Fibroblast of lung (primary cell): ENCODE measurements around the gene SBNO1. TPM values are rescaled to one million over a fixed set of nuclear protein-coding genes. Genes with fewer than 3 reads are reported as not detected.

ENCODE experiments used
- DNase-seq, 2 donors: peaks; one replicate each; pipeline versions ENCODE4 v3.0.0 to v3.0.0-alpha.2; 2010; ENCODE audit warnings: low read depth in 2 of 2
- H2AFZ ChIP-seq: 2 replicates; pipeline ENCODE4 v1.5.1; 2012; ENCODE audit warnings: low read length, control low read depth, inconsistent platforms
- H3K27ac ChIP-seq: 2 replicates; pipeline ENCODE4 v1.5.1; 2011; ENCODE audit warnings: low read length, control low read depth; ENCODE audit not compliant: insufficient read depth
- H3K27me3 ChIP-seq: 2 replicates; pipeline ENCODE4 v1.5.1; 2011; ENCODE audit warnings: mild to moderate bottlenecking, low read length; ENCODE audit not compliant: control insufficient read depth, insufficient read depth
- H3K36me3 ChIP-seq: 2 replicates; pipeline ENCODE4 v1.5.1; 2011; ENCODE audit warnings: low read length; ENCODE audit not compliant: control insufficient read depth, insufficient read depth
- H3K4me1 ChIP-seq: 2 replicates; pipeline ENCODE4 v1.5.1; 2011; ENCODE audit warnings: low read length; ENCODE audit not compliant: control insufficient read depth, insufficient read depth; ENCODE audit errors: extremely low read depth
- H3K4me2 ChIP-seq: 2 replicates; pipeline ENCODE4 v1.5.1; 2011; ENCODE audit warnings: low read length, control low read depth; ENCODE audit not compliant: insufficient read depth; ENCODE audit errors: extremely low read depth
- H3K4me3 ChIP-seq, 4 experiments: fragments of 200-600 bp in 1 of 4; sonication (generic) in 1 of 4; replicated peaks in 1 of 4; 2 replicates each; pipeline ENCODE4 v1.5.1; 2011 to 2016; ENCODE audit warnings: low read length in 4 of 4, low read depth in 3 of 4, mild to moderate bottlenecking in 3 of 4, control low read depth in 2 of 4, inconsistent platforms in 1 of 4, mixed read lengths in 1 of 4; ENCODE audit not compliant: insufficient read depth in 1 of 4; ENCODE audit errors: control extremely low read depth in 1 of 4
- H3K79me2 ChIP-seq: 2 replicates; pipeline ENCODE4 v1.5.1; 2012; ENCODE audit warnings: mild to moderate bottlenecking, low read length, inconsistent platforms; ENCODE audit not compliant: control insufficient read depth, insufficient read depth
- H3K9ac ChIP-seq: 2 replicates; pipeline ENCODE4 v1.5.1; 2011; ENCODE audit warnings: mild to moderate bottlenecking, low read length, control low read depth; ENCODE audit not compliant: insufficient read depth
- H3K9me3 ChIP-seq: 2 replicates; pipeline ENCODE4 v1.5.1; 2012; ENCODE audit warnings: low read depth, low read length; ENCODE audit not compliant: control insufficient read depth, insufficient read depth
- H4K20me1 ChIP-seq: 2 replicates; pipeline ENCODE4 v1.5.1; 2011; ENCODE audit warnings: low read length; ENCODE audit not compliant: control insufficient read depth, insufficient read depth; ENCODE audit errors: extremely low read depth
- EZH2 ChIP-seq: IDR thresholded peaks from 2 replicates; pipeline ENCODE4 v1.5.1; 2012; ENCODE audit warnings: low read length, control low read depth, mild to moderate bottlenecking; ENCODE audit errors: missing control alignments
- polyA plus RNA-seq, 2 donors: library from polyadenylated mRNA; depleted of rRNA in 1 of 2; stranded (reverse) in 1 of 2; unstranded in 1 of 2; fragments of >200 nt; gene quantifications; 2 replicates each; pipeline ENCODE4 v1.2.1, GENCODE V29; 2011 to 2012; ENCODE audit warnings: missing spikeins in 1 of 2
- total RNA-seq: library from RNA; depleted of rRNA; stranded (reverse); fragments of >200 nt; gene quantifications from 2 replicates; pipeline ENCODE4 v1.2.1, GENCODE V29; 2014
- TF ChIP-seq, protein P1 (sequence below), 2 donors: IDR thresholded peaks in 1 of 2; conservative IDR thresholded peaks in 1 of 2; 1 replicate in 1 of 2; 2 replicates in 1 of 2; pipeline ENCODE4 v1.5.1; 2011 to 2012; ENCODE audit warnings: low read length in 2 of 2, control low read depth in 1 of 2, inconsistent platforms in 1 of 2, low read depth in 1 of 2, mild to moderate bottlenecking in 1 of 2

Gene SBNO1
- total and polyA plus RNA-seq, 2 donors (not counting 1 experiment from before 2014, with no cell fraction given): 15.6 to 20.8 TPM

DNA sequence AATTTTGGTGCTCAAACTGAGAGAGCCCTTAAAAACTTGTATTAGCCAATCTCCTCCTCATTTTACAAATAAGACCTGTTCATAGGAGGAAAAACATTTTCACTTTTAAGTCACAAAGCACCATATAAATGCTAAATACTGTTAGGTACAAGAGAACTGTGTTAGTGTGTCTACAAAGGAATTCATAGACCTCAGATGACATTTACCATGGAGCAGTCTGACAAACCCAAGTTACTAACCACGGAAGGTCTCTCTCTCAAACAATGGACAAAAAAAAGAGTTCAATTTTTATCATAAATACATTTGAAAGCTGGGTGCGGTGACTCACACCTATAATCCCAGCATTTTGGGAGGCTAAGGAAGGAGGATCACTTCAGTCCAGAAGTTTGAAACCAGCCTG lies 10.0 kb downstream of the SBNO1 start:
- peak in 1 of 2 donors; percentile 32 for DNase-seq
- Histone ChIP-seq H3K27me3 (no peaks in the 10 kb centered on the region), H4K20me1 (no peaks in the 10 kb centered on the region), H2AFZ (no peak overlapping the region), H3K27ac (no peak overlapping the region), H3K9me3 (no peaks in the 10 kb centered on the region), H3K4me2 (no peak overlapping the region), H3K4me3 (no peak overlapping the region), H3K36me3 (no peaks in the 10 kb centered on the region), H3K79me2 (peaks cover 88% of the 10 kb centered on the region), H3K4me1 (no peaks in the 10 kb centered on the region), H3K9ac (no peak overlapping the region)
- TF ChIP-seq, protein P1, sequence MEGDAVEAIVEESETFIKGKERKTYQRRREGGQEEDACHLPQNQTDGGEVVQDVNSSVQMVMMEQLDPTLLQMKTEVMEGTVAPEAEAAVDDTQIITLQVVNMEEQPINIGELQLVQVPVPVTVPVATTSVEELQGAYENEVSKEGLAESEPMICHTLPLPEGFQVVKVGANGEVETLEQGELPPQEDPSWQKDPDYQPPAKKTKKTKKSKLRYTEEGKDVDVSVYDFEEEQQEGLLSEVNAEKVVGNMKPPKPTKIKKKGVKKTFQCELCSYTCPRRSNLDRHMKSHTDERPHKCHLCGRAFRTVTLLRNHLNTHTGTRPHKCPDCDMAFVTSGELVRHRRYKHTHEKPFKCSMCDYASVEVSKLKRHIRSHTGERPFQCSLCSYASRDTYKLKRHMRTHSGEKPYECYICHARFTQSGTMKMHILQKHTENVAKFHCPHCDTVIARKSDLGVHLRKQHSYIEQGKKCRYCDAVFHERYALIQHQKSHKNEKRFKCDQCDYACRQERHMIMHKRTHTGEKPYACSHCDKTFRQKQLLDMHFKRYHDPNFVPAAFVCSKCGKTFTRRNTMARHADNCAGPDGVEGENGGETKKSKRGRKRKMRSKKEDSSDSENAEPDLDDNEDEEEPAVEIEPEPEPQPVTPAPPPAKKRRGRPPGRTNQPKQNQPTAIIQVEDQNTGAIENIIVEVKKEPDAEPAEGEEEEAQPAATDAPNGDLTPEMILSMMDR (conservative IDR thresholded peaks at IDR 0.05 in 1 of 2, IDR thresholded peaks at IDR 0.05 in 1 of 2; ENCODE audit: low read depth in 1 of 2, low read length in 2 of 2): no peak
- no peak for TF ChIP-seq EZH2

DNA sequence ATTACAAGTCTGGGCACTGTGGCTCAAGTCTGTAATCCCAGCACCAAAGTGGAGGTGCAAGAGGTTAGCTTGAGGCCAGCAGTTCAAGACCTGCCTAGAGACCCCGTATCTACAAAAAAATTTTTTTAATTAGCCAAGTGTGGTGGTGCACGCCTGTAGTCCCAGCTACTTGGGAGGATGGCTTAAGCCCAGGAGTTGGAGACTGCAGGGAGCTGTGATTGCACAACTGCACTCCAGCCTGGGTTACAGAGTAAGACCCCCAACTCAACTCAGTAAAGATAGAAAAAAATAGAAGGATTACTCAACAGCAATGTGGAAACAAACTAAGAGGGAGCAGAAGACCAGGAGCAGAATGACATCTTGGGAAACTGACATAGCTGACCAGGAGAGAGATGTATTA lies 13.3 kb downstream of the SBNO1 start:
- H3K9me3 ChIP-seq: no peaks in the 10 kb centered on the region
- no peaks in the 10 kb centered on the region for H3K36me3 ChIP-seq
- H3K79me2 ChIP-seq: peaks cover 64% of the 10 kb centered on the region
- no peak overlapping the region for H3K9ac ChIP-seq
- no peaks in the 10 kb centered on the region for H3K27me3 ChIP-seq
- DNase-seq: no peak
- TF ChIP-seq, protein P1 (conservative IDR thresholded peaks at IDR 0.05 in 1 of 2, IDR thresholded peaks at IDR 0.05 in 1 of 2; ENCODE audit: low read depth in 1 of 2, low read length in 2 of 2): no peak
- TF ChIP-seq EZH2: no peak
- H3K4me3 ChIP-seq: no peak overlapping the region
- H3K27ac ChIP-seq: no peak overlapping the region
- no peaks in the 10 kb centered on the region for H4K20me1 ChIP-seq
- H3K4me2 ChIP-seq: no peak overlapping the region
- no peaks in the 10 kb centered on the region for H3K4me1 ChIP-seq
- no peak overlapping the region for H2AFZ ChIP-seq

DNA sequence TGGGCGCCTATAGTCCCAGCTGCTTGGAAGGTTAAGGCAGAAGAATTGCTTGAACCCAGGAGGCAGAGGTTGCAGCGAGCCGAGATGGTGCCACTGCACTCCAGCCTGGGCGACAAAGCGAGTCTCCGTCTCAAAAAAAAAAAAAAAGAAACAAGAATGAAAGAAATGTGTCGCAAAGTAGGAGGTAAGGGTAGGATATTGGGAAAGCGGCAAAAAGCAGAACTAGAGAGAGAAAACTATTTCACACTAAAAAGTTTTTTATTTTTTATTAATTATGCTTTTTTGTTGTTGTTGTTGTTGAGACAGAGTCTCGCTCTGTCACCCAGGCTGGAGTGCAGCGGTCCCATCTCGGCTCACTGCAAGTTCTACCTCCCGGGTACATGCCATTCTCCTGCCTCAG lies 17.7 kb downstream of the SBNO1 start:
- no peak overlapping the region for H2AFZ ChIP-seq
- no peak for TF ChIP-seq EZH2
- TF ChIP-seq, protein P1 (conservative IDR thresholded peaks at IDR 0.05 in 1 of 2, IDR thresholded peaks at IDR 0.05 in 1 of 2; ENCODE audit: low read depth in 1 of 2, low read length in 2 of 2): no peak
- H3K27me3 ChIP-seq: no peaks in the 10 kb centered on the region
- no peaks in the 10 kb centered on the region for H3K9me3 ChIP-seq
- H3K4me3 ChIP-seq: no peak overlapping the region
- no peaks in the 10 kb centered on the region for H3K4me1 ChIP-seq
- H3K79me2 ChIP-seq: peaks cover 25% of the 10 kb centered on the region
- H3K4me2 ChIP-seq: no peak overlapping the region
- H4K20me1 ChIP-seq: no peaks in the 10 kb centered on the region
- no peak overlapping the region for H3K9ac ChIP-seq
- no peak overlapping the region for H3K27ac ChIP-seq
- H3K36me3 ChIP-seq: peaks cover 3% of the 10 kb centered on the region
- no peak for DNase-seq
